Measurements from ENCODE around the gene MAMSTR.
A peak's percentile ranks its signal among the peaks of the same experiment; 100 is the strongest.

The MAMSTR gene

GRCh38 chr19:48716562-48717291 is 2.8 kb downstream of the MAMSTR start:
- no peak overlapping the region for H3K4me3 ChIP-seq (replicated peaks; ENCODE audit: low read depth, low read length)
- no peaks in the 10 kb centered on the region for H3K27me3 ChIP-seq (replicated peaks; ENCODE audit: control insufficient read depth, insufficient read depth, low read length)
- no peak for TF ChIP-seq CTCF (IDR thresholded peaks at IDR 0.05; ENCODE audit: insufficient read depth, low read length, poor library complexity, severe bottlenecking)
- DNase-seq (ENCODE audit: extremely low read depth, insufficient read length) = no peak
- H3K36me3 ChIP-seq (ENCODE audit: control insufficient read depth, insufficient read depth, low read length) = no peaks in the 10 kb centered on the region

GRCh38 chr19:48715681-48716171 is 3.8 kb downstream of the MAMSTR start:
- no peak for DNase-seq (ENCODE audit: extremely low read depth, insufficient read length)
- Histone ChIP-seq H3K27me3 (replicated peaks; ENCODE audit: control insufficient read depth, insufficient read depth, low read length) (no peaks in the 10 kb centered on the region), H3K36me3 (ENCODE audit: control insufficient read depth, insufficient read depth, low read length) (no peaks in the 10 kb centered on the region), H3K4me3 (replicated peaks; ENCODE audit: low read depth, low read length) (no peak overlapping the region)
- no peak for TF ChIP-seq CTCF (IDR thresholded peaks at IDR 0.05; ENCODE audit: insufficient read depth, low read length, poor library complexity, severe bottlenecking)

- H3K27me3 ChIP-seq (replicated peaks; ENCODE audit: control insufficient read depth, insufficient read depth, low read length) = no peaks in the 10 kb centered on the region
- no peak for TF ChIP-seq CTCF (IDR thresholded peaks at IDR 0.05; ENCODE audit: insufficient read depth, low read length, poor library complexity, severe bottlenecking)
- H3K4me3 ChIP-seq (replicated peaks; ENCODE audit: low read depth, low read length) = peak overlapping the region; percentile 70
- H3K36me3 ChIP-seq (ENCODE audit: control insufficient read depth, insufficient read depth, low read length) = no peaks in the 10 kb centered on the region
- no peak for DNase-seq (ENCODE audit: extremely low read depth, insufficient read length)
Observed at GRCh38 chr19:48714759-48715675, 4.5 kb downstream of the MAMSTR start.

- peak overlapping the region; percentile 87 for H3K4me3 ChIP-seq (replicated peaks; ENCODE audit: low read depth, low read length)
- peak; percentile 100 for DNase-seq (ENCODE audit: extremely low read depth, insufficient read length)
- H3K36me3 ChIP-seq (ENCODE audit: control insufficient read depth, insufficient read depth, low read length) = no peaks in the 10 kb centered on the region
- no peaks in the 10 kb centered on the region for H3K27me3 ChIP-seq (replicated peaks; ENCODE audit: control insufficient read depth, insufficient read depth, low read length)
- TF ChIP-seq CTCF (IDR thresholded peaks at IDR 0.05; ENCODE audit: insufficient read depth, low read length, poor library complexity, severe bottlenecking) = peak; percentile 0
Observed at GRCh38 chr19:48713864-48714755, 5.4 kb downstream of the MAMSTR start.
